ENCODE results near the gene UGT1A8.
"Not testable (repeated sequence)": the region's sequence is repeated elsewhere in the genome, so short reads cannot be mapped to it uniquely, and the experiment has no call there.

The UGT1A8 gene

DNA sequence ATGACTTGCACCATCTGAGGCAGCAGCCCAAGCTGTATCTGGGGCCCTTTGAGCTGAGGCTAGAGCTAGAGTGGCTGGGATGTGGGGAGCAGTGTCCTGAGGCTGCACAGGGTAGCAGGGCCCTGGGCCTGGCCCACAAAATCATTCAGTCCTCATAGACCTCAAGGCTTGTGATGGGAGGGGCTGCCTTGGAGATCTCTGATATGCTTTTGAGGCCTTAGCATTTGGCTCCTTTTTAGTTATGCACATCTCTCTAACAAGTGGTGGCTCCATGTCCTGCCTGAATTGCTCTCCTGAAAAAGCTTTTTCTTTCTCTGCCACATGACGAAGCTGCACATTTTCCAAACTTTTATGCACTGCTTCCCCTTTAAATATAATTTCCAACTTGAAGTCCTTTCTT is 11.8 kb upstream of the UGT1A8 start:
- Histone ChIP-seq H3K79me2 (ENCODE audit: insufficient read depth, low read length) (no peaks in the 10 kb centered on the region), H3K27ac (ENCODE audit: low read depth, low read length) (no peak overlapping the region), H4K20me1 (ENCODE audit: low read depth, low read length) (no peaks in the 10 kb centered on the region), H3K27me3 (ENCODE audit: low read length) (no peaks in the 10 kb centered on the region), H3K4me3 (ENCODE audit: insufficient read depth, low read length, poor library complexity, severe bottlenecking) (no peak overlapping the region), H3K9ac (ENCODE audit: low read length) (no peak overlapping the region), H2AFZ (ENCODE audit: low read depth, low read length, severe bottlenecking) (no peak overlapping the region), H3K9me2 (replicated peaks; ENCODE audit: insufficient read depth, low read length) (no peaks in the 10 kb centered on the region), H3K9me3 (ENCODE audit: insufficient read depth, low read length) (no peaks in the 10 kb centered on the region), H3K36me3 (ENCODE audit: low read length) (no peaks in the 10 kb centered on the region), H3F3A (ENCODE audit: insufficient read depth) (no peaks in the 10 kb centered on the region), H3K4me2 (ENCODE audit: low read depth, low read length, poor library complexity, severe bottlenecking) (no peak overlapping the region)
- TF ChIP-seq, protein P1, sequence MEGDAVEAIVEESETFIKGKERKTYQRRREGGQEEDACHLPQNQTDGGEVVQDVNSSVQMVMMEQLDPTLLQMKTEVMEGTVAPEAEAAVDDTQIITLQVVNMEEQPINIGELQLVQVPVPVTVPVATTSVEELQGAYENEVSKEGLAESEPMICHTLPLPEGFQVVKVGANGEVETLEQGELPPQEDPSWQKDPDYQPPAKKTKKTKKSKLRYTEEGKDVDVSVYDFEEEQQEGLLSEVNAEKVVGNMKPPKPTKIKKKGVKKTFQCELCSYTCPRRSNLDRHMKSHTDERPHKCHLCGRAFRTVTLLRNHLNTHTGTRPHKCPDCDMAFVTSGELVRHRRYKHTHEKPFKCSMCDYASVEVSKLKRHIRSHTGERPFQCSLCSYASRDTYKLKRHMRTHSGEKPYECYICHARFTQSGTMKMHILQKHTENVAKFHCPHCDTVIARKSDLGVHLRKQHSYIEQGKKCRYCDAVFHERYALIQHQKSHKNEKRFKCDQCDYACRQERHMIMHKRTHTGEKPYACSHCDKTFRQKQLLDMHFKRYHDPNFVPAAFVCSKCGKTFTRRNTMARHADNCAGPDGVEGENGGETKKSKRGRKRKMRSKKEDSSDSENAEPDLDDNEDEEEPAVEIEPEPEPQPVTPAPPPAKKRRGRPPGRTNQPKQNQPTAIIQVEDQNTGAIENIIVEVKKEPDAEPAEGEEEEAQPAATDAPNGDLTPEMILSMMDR (IDR thresholded peaks at IDR 0.05; ENCODE audit: insufficient read depth, low read length, poor library complexity, severe bottlenecking), result no peak
- no peak for TF ChIP-seq EZH2phosphoT487 (conservative IDR thresholded peaks at IDR 0.05; ENCODE audit: low read length)

DNA sequence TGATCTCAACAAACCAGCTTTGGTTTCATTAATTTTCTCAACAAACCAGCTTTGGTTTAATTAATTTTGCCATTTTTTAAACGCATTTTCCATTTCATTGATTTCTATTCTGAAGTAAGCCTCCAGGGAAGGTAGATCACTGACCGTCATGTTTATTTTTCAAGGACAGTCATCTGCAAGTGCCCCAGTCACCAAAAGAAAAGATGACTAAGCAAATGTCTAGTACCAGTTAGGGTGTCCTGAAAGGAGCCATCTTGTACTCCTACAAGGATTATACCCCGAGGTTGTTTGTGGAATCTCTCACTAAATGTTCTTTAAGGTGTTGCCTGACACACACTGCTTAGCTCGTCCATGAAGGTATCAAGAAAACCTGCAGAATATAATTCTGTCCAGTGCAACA is 6.1 kb upstream of the UGT1A8 start:
- Histone ChIP-seq H3F3A (ENCODE audit: insufficient read depth) (no peaks in the 10 kb centered on the region), H3K27ac (ENCODE audit: low read depth, low read length) (no peak overlapping the region)
- TF ChIP-seq, protein P1 (IDR thresholded peaks at IDR 0.05; ENCODE audit: insufficient read depth, low read length, poor library complexity, severe bottlenecking), result no peak
- no peak for TF ChIP-seq EZH2phosphoT487 (conservative IDR thresholded peaks at IDR 0.05; ENCODE audit: low read length)

DNA sequence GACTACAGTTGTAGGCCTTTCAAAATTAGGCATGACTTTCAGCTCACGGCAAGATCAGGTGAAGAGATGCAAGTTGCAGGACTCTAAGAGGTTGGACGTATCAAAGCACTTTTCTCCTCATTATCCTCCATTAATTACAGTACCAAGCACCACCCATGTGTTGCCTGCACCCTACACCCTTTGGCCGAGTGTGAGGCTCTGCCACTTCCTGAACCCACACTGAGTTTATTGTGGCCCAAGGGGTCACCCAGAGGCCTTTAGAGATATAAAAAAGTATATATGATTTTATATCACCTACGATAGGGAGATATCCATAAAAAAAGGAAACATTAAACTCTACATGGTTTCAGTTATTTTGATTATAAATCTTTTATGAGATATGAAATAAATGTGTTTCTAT is 2.8 kb downstream of the UGT1A8 start:
- H3K27me3 ChIP-seq (ENCODE audit: low read length), result no peaks in the 10 kb centered on the region
- H3K4me2 ChIP-seq (ENCODE audit: low read depth, low read length, poor library complexity, severe bottlenecking), result no peak overlapping the region
- H3K79me2 ChIP-seq (ENCODE audit: insufficient read depth, low read length), result no peaks in the 10 kb centered on the region
- H3K9me2 ChIP-seq (replicated peaks; ENCODE audit: insufficient read depth, low read length), result no peaks in the 10 kb centered on the region
- H3K9me3 ChIP-seq (ENCODE audit: insufficient read depth, low read length), result no peaks in the 10 kb centered on the region
- H3F3A ChIP-seq (ENCODE audit: insufficient read depth), result no peaks in the 10 kb centered on the region
- TF ChIP-seq, protein P1 (IDR thresholded peaks at IDR 0.05; ENCODE audit: insufficient read depth, low read length, poor library complexity, severe bottlenecking), result no peak
- no peak for TF ChIP-seq EZH2phosphoT487 (conservative IDR thresholded peaks at IDR 0.05; ENCODE audit: low read length)
- H3K36me3 ChIP-seq (ENCODE audit: low read length), result no peaks in the 10 kb centered on the region
- H3K4me3 ChIP-seq (ENCODE audit: insufficient read depth, low read length, poor library complexity, severe bottlenecking), result no peak overlapping the region
- no peak overlapping the region for H2AFZ ChIP-seq (ENCODE audit: low read depth, low read length, severe bottlenecking)
- no peak overlapping the region for H3K9ac ChIP-seq (ENCODE audit: low read length)
- H3K27ac ChIP-seq (ENCODE audit: low read depth, low read length), result no peak overlapping the region
- no peaks in the 10 kb centered on the region for H4K20me1 ChIP-seq (ENCODE audit: low read depth, low read length)

More for the DNA sequence above, 6.1 kb upstream of the UGT1A8 start:
- H3K9ac ChIP-seq (ENCODE audit: low read length), result no peak overlapping the region
- H3K27me3 ChIP-seq (ENCODE audit: low read length), result no peaks in the 10 kb centered on the region
- no peaks in the 10 kb centered on the region for H3K9me3 ChIP-seq (ENCODE audit: insufficient read depth, low read length)
- H3K36me3 ChIP-seq (ENCODE audit: low read length), result no peaks in the 10 kb centered on the region
- no peaks in the 10 kb centered on the region for H3K9me2 ChIP-seq (replicated peaks; ENCODE audit: insufficient read depth, low read length)
- no peaks in the 10 kb centered on the region for H4K20me1 ChIP-seq (ENCODE audit: low read depth, low read length)
- H3K4me3 ChIP-seq (ENCODE audit: insufficient read depth, low read length, poor library complexity, severe bottlenecking), result no peak overlapping the region
- no peaks in the 10 kb centered on the region for H3K79me2 ChIP-seq (ENCODE audit: insufficient read depth, low read length)
- H3K4me2 ChIP-seq (ENCODE audit: low read depth, low read length, poor library complexity, severe bottlenecking), result no peak overlapping the region
- no peak overlapping the region for H2AFZ ChIP-seq (ENCODE audit: low read depth, low read length, severe bottlenecking)

DNA sequence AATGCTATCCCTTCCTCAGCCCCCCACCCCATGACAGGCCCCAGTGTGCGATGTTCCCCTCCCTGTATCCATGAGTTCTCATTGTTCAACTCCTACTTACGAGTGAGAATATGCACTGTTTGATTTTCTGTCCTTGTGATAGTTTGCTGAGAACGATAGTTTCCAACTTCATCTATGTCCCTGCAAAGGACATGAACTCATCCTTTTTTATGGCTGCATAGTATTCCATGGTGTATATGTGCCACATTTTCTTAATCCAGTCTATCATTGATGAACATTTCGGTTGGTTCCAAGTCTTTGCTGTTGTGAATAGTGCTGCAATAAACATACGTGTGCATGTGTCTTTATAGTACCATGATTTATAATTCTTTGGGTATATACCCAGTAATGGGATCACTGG is 4.4 kb downstream of the UGT1A8 start:
- H3K27ac ChIP-seq (ENCODE audit: low read depth, low read length); H3K4me2 ChIP-seq (ENCODE audit: low read depth, low read length, poor library complexity, severe bottlenecking); H3K9me2 ChIP-seq (replicated peaks; ENCODE audit: insufficient read depth, low read length); H3K79me2 ChIP-seq (ENCODE audit: insufficient read depth, low read length); H3F3A ChIP-seq (ENCODE audit: insufficient read depth); H3K36me3 ChIP-seq (ENCODE audit: low read length); H4K20me1 ChIP-seq (ENCODE audit: low read depth, low read length); H3K9me3 ChIP-seq (ENCODE audit: insufficient read depth, low read length); H2AFZ ChIP-seq (ENCODE audit: low read depth, low read length, severe bottlenecking); H3K9ac ChIP-seq (ENCODE audit: low read length); H3K4me3 ChIP-seq (ENCODE audit: insufficient read depth, low read length, poor library complexity, severe bottlenecking); H3K27me3 ChIP-seq (ENCODE audit: low read length): not testable (repeated sequence)

All from SU-DHL-6 (cell line).